Astrocyte (in vitro differentiated cells and primary cell): ENCODE results near the gene RNF26. TPM values are rescaled to one million over a fixed set of nuclear protein-coding genes. Genes with fewer than 3 reads are reported as not detected.

ENCODE experiments used
- DNase-seq: peaks from one replicate; pipeline ENCODE4 v3.0.0-alpha.2; 2010; ENCODE audit warnings: low read depth
- FAIRE-seq: peaks from 2 replicates; lab custom pipeline; 2011; peaks lifted over from hg19 to GRCh38; lab: Jason Lieb, UNC
- H2AFZ ChIP-seq: 2 replicates; pipeline ENCODE4 v1.6.0; 2012; ENCODE audit warnings: low read depth, low read length, inconsistent platforms
- H3K27ac ChIP-seq: 2 replicates; pipeline ENCODE4 v1.5.1; 2011; ENCODE audit warnings: low read depth, low read length, inconsistent platforms
- H3K27me3 ChIP-seq: 2 replicates; pipeline ENCODE4 v1.6.0; 2011; ENCODE audit warnings: low read length, inconsistent platforms; ENCODE audit not compliant: insufficient read depth
- H3K36me3 ChIP-seq: 2 replicates; pipeline ENCODE4 v1.5.1; 2011; ENCODE audit warnings: low read length, inconsistent platforms; ENCODE audit not compliant: insufficient read depth
- H3K4me1 ChIP-seq: 2 replicates; pipeline ENCODE4 v1.5.1; 2011; ENCODE audit warnings: low read length, inconsistent platforms; ENCODE audit not compliant: insufficient read depth
- H3K4me2 ChIP-seq: 2 replicates; pipeline ENCODE4 v1.6.0; 2012; ENCODE audit warnings: low read length, inconsistent platforms
- H3K4me3 ChIP-seq: 2 replicates; pipeline ENCODE4 v1.5.1; 2011; ENCODE audit warnings: low read depth, mild to moderate bottlenecking, low read length, inconsistent platforms; ENCODE audit not compliant: insufficient read depth
- H3K79me2 ChIP-seq: 2 replicates; pipeline ENCODE4 v1.6.0; 2012; ENCODE audit warnings: mild to moderate bottlenecking, low read length, inconsistent platforms; ENCODE audit not compliant: insufficient read depth
- H3K9ac ChIP-seq: 2 replicates; pipeline ENCODE4 v1.6.0; 2012; ENCODE audit warnings: mild to moderate bottlenecking, low read length, inconsistent platforms
- H3K9me3 ChIP-seq: 2 replicates; pipeline ENCODE4 v1.5.1; 2012; ENCODE audit warnings: low read depth, mild to moderate bottlenecking, low read length, inconsistent platforms; ENCODE audit not compliant: insufficient read depth
- H4K20me1 ChIP-seq: 2 replicates; pipeline ENCODE4 v1.6.0; 2012; ENCODE audit warnings: low read length, inconsistent platforms; ENCODE audit not compliant: insufficient read depth
- H3K27ac Mint-ChIP-seq: one replicate; pipeline ENCODE4 v1.8.0; 2021; ENCODE audit warnings: mild to moderate bottlenecking, mixed read lengths; ENCODE audit not compliant: unreplicated experiment
- H3K27me3 Mint-ChIP-seq: one replicate; pipeline ENCODE4 v1.8.0; 2021; ENCODE audit warnings: low read depth, mixed read lengths; ENCODE audit not compliant: unreplicated experiment
- H3K36me3 Mint-ChIP-seq: one replicate; pipeline ENCODE4 v1.8.0; 2021; ENCODE audit warnings: low read depth, mixed read lengths; ENCODE audit not compliant: unreplicated experiment
- H3K4me1 Mint-ChIP-seq: one replicate; pipeline ENCODE4 v1.8.0; 2021; ENCODE audit warnings: low read depth, mixed read lengths; ENCODE audit not compliant: unreplicated experiment
- H3K4me3 Mint-ChIP-seq: one replicate; pipeline ENCODE4 v1.8.0; 2021; ENCODE audit warnings: mild to moderate bottlenecking, moderate library complexity, mixed read lengths; ENCODE audit not compliant: unreplicated experiment
- H3K9me3 Mint-ChIP-seq: one replicate; pipeline ENCODE4 v1.8.0; 2021; ENCODE audit warnings: mild to moderate bottlenecking, mixed read lengths; ENCODE audit not compliant: unreplicated experiment
- CTCF ChIP-seq: IDR thresholded peaks from 2 replicates; pipeline ENCODE4 v1.5.1; 2011; ENCODE audit warnings: low read depth, mild to moderate bottlenecking, inconsistent platforms, low read length, moderate library complexity; ENCODE audit not compliant: insufficient read depth
- EZH2 ChIP-seq: IDR thresholded peaks from 2 replicates; pipeline ENCODE4 v1.6.1; 2012; ENCODE audit warnings: mild to moderate bottlenecking, low read length, inconsistent platforms; ENCODE audit not compliant: insufficient read depth
- total RNA-seq: library from RNA; stranded (reverse); gene quantifications from 2 replicates; pipeline ENCODE4 v1.2.1, GENCODE V29; 2021

The RNF26 gene
- total RNA-seq, 1 donor from 2014 or later: 31.8 TPM

- H3K9me3 Mint-ChIP-seq: peaks cover 2% of the 10 kb centered on the region
- no peak overlapping the region for H3K4me3 Mint-ChIP-seq
- H3K79me2 ChIP-seq: peaks cover 3% of the 10 kb centered on the region
- no peaks in the 10 kb centered on the region for H3K36me3 ChIP-seq
- no peak overlapping the region for H3K4me2 ChIP-seq
- H3K4me1 ChIP-seq: peaks cover 28% of the 10 kb centered on the region
- no peak overlapping the region for H3K27ac Mint-ChIP-seq
- H3K4me1 Mint-ChIP-seq: peaks cover 10% of the 10 kb centered on the region
- H3K4me3 ChIP-seq: no peak overlapping the region
- no peak overlapping the region for H3K9ac ChIP-seq
- H4K20me1 ChIP-seq: peaks cover 9% of the 10 kb centered on the region
- no peak for TF ChIP-seq CTCF
- no peak for TF ChIP-seq EZH2
- H3K36me3 Mint-ChIP-seq: peaks cover 2% of the 10 kb centered on the region
- FAIRE-seq (no peak), DNase-seq (no peak)
- peaks cover 14% of the 10 kb centered on the region for H3K27me3 ChIP-seq
- H3K9me3 ChIP-seq: no peaks in the 10 kb centered on the region
- H2AFZ ChIP-seq: no peak overlapping the region
- no peak overlapping the region for H3K27ac ChIP-seq
- peaks cover 52% of the 10 kb centered on the region for H3K27me3 Mint-ChIP-seq
These were observed 8.2 kb downstream of the RNF26 start for GRCh38 chr11:119342362-119343130.

GRCh38 chr11:119343726-119344125 lies 9.4 kb downstream of the RNF26 start:
- H4K20me1 ChIP-seq: peaks cover 5% of the 10 kb centered on the region
- Mint-ChIP-seq H3K27ac (no peak overlapping the region), H3K4me1 (peaks cover 3% of the 10 kb centered on the region), H3K36me3 (peaks cover 2% of the 10 kb centered on the region), H3K4me3 (no peak overlapping the region), H3K9me3 (peaks cover 2% of the 10 kb centered on the region), H3K27me3 (peaks cover 61% of the 10 kb centered on the region)
- H3K9ac ChIP-seq: no peak overlapping the region
- FAIRE-seq (no peak), DNase-seq (no peak)
- H3K4me1 ChIP-seq: peaks cover 16% of the 10 kb centered on the region
- no peak overlapping the region for H3K4me2 ChIP-seq
- H3K36me3 ChIP-seq: no peaks in the 10 kb centered on the region
- TF ChIP-seq EZH2 (no peak), CTCF (no peak)
- peaks cover 17% of the 10 kb centered on the region for H3K27me3 ChIP-seq
- no peak overlapping the region for H2AFZ ChIP-seq
- no peaks in the 10 kb centered on the region for H3K9me3 ChIP-seq
- H3K79me2 ChIP-seq: no peaks in the 10 kb centered on the region
- no peak overlapping the region for H3K4me3 ChIP-seq
- H3K27ac ChIP-seq: no peak overlapping the region
